Measurements from ENCODE around the gene SLIRP. TPM values are rescaled to one million over a fixed set of nuclear protein-coding genes. Genes with fewer than 3 reads are reported as not detected.
"Not testable (repeated sequence)": the region's sequence is repeated elsewhere in the genome, so short reads cannot be mapped to it uniquely, and the experiment has no call there.

The SLIRP gene
- total RNA-seq, 1 experiment from 2014 or later = 242 TPM

DNA sequence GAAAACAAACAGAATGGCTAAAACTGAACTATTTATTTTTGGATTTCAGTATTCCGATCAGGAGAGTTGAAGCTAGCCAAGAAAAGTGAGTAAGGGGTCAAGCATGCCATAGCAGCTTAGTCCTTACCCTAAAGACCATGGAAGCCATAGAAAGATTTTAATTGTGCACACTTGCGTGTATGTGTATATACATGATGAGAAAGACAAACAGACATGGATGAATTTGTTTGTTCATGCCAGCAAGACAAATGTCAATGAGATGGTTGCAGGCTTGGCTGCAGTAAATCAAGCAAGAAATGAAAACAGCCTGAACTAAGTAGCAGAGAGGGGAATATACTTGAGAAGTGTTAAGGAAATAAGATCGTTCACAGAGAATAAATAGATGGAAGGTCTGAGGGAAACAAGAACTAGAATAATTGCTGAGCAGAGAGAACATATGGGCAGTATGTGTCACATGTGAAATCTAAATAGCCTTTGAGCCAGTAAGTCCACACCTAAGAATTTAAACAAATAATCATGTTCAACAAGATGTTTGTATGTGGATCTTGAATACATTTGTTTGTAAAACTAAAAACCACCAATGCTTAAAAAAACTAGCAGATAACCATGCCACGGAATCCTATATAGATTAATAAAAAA is 38.3 kb downstream of the SLIRP start:
- 0 out of 2 replicates have a peak, but pooled peaks cover 5% of the 10 kb centered on the region for H4K20me1 ChIP-seq (ENCODE audit: insufficient read depth)
- no peak overlapping the region for H3K4me3 ChIP-seq (replicated peaks in 1 of 2; ENCODE audit: low read depth in 1 of 2, low read length in 2 of 2)
- H3K9me3 ChIP-seq (ENCODE audit: control insufficient read depth in 1 of 2, insufficient read depth in 1 of 2, low read depth in 1 of 2, low read length in 2 of 2) = no peaks in the 10 kb centered on the region
- ChIA-PET POLR2A (no interaction called here), RAD21 (ENCODE audit: low non-redundant PET in 1 of 2, low total read pairs in 2 of 2, uncharacterized antibody in 2 of 2, unreplicated experiment in 2 of 2) (no interaction called here), CTCF (no interaction called here)
- DNase-seq (ENCODE audit: low read depth, low spot score) (no peak), ATAC-seq (no peak)
- H3K4me1 ChIP-seq (ENCODE audit: control insufficient read depth in 1 of 2, insufficient read depth in 2 of 2, low read length in 2 of 2) = no peaks in the 10 kb centered on the region
- no peak overlapping the region for H3K4me2 ChIP-seq (ENCODE audit: low read length)
- no peaks in the 10 kb centered on the region for H3K9me2 ChIP-seq (ENCODE audit: insufficient read depth)
- peaks cover 19 to 23% of the 10 kb centered on the region in 2 experiments for H3K36me3 ChIP-seq (ENCODE audit: control insufficient read depth in 1 of 2, insufficient read depth in 2 of 2, low read length in 2 of 2)
- no TSS peak for BruUV-seq (replicated peaks)
- H3K27me3 ChIP-seq (ENCODE audit: insufficient read depth, low read length) = no peaks in the 10 kb centered on the region
- no peak overlapping the region for H3K27ac ChIP-seq (ENCODE audit: low read depth, low read length)
- TF ChIP-seq CTCF (IDR thresholded peaks at IDR 0.05 in 2 of 3, conservative IDR thresholded peaks at IDR 0.05 in 1 of 3; ENCODE audit: borderline replicate concordance in 1 of 3, insufficient read depth in 1 of 3, low read depth in 2 of 3, low read length in 2 of 3) (no peak), SIN3A (IDR thresholded peaks at IDR 0.05; ENCODE audit: low read depth) (no peak), POLR2AphosphoS5 (IDR thresholded peaks at IDR 0.05; ENCODE audit: low read depth, low read length) (no peak), ZNF274 (IDR thresholded peaks at IDR 0.05; ENCODE audit: low read depth, low read length) (no peak), ELF1 (IDR thresholded peaks at IDR 0.05; ENCODE audit: borderline replicate concordance, low read depth) (no peak), CBX3 (IDR thresholded peaks at IDR 0.05; ENCODE audit: low read depth) (no peak)
- TF ChIP-seq, protein P1, sequence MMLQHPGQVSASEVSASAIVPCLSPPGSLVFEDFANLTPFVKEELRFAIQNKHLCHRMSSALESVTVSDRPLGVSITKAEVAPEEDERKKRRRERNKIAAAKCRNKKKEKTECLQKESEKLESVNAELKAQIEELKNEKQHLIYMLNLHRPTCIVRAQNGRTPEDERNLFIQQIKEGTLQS (IDR thresholded peaks at IDR 0.05) = no peak
- intact Hi-C loops (cut with micrococcal nuclease) = no loop called here
- peaks cover 54% of the 10 kb centered on the region for H3K79me2 ChIP-seq (ENCODE audit: insufficient read depth, low read length)
- no peak overlapping the region for H2AFZ ChIP-seq (ENCODE audit: low read depth, low read length, poor library complexity, severe bottlenecking)
- no peak overlapping the region for H3K9ac ChIP-seq (ENCODE audit: low read length)

DNA sequence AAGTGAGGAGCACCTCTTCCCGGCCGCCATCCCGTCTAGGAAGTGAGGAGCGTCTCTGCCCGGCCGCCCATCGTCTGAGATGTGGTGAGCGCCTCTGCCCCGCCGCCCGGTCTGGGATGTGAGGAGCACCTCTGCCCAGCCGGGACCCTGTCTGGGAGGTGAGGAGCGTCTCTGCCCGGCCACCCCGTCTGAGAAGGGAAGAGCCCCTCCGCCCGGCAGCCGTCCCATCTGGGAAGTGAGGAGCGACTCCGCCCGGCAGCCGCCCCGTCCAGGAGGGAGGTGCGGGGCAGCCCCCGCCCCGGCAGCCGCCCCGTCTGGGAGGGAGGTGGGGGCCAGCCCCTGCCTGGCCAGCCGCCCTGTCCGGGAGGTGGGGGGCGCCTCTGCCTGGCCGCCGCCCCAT is 39.5 kb downstream of the SLIRP start:
- H3K9me2 ChIP-seq (ENCODE audit: insufficient read depth); DNase-seq (ENCODE audit: low read depth, low spot score); H3K9me3 ChIP-seq (ENCODE audit: control insufficient read depth in 1 of 2, insufficient read depth in 1 of 2, low read depth in 1 of 2, low read length in 2 of 2); POLR2A ChIA-PET; H3K4me1 ChIP-seq (ENCODE audit: control insufficient read depth in 1 of 2, insufficient read depth in 2 of 2, low read length in 2 of 2); H3K9ac ChIP-seq (ENCODE audit: low read length); H4K20me1 ChIP-seq (ENCODE audit: insufficient read depth); CTCF ChIA-PET; H3K27ac ChIP-seq (ENCODE audit: low read depth, low read length); intact Hi-C loops (cut with micrococcal nuclease); BruUV-seq (replicated peaks); H3K4me3 ChIP-seq (replicated peaks in 1 of 2; ENCODE audit: low read depth in 1 of 2, low read length in 2 of 2); RAD21 ChIA-PET (ENCODE audit: low non-redundant PET in 1 of 2, low total read pairs in 2 of 2, uncharacterized antibody in 2 of 2, unreplicated experiment in 2 of 2); ATAC-seq; H2AFZ ChIP-seq (ENCODE audit: low read depth, low read length, poor library complexity, severe bottlenecking); H3K4me2 ChIP-seq (ENCODE audit: low read length); H3K27me3 ChIP-seq (ENCODE audit: insufficient read depth, low read length): not testable (repeated sequence)
- H3K79me2 ChIP-seq (ENCODE audit: insufficient read depth, low read length) = peaks cover 56% of the 10 kb centered on the region
- peaks cover 27 to 28% of the 10 kb centered on the region in 2 experiments for H3K36me3 ChIP-seq (ENCODE audit: control insufficient read depth in 1 of 2, insufficient read depth in 2 of 2, low read length in 2 of 2)

Measured in HCT116 (cell line).